Naive thymus-derived CD8-positive, alpha-beta T cell (primary cell): Measurements from ENCODE around the gene DRP2. TPM values are rescaled to one million over a fixed set of nuclear protein-coding genes. Genes with fewer than 3 reads are reported as not detected.

Experiments
- ATAC-seq, 2 donors: fragments of 150-1000 bp; cut with Tn5 transposase in 1 of 2; sonication (Bioruptor Pico), chemical (Tn5 transposase) in 1 of 2; 1 replicate in 1 of 2; 2 replicates in 1 of 2; pipeline ENCODE4 v1.10.0; 2021; ENCODE audit warnings: mild to moderate bottlenecking in 2 of 2, moderate library complexity in 2 of 2
- POLR2A ChIA-PET: fragments of 350-600 bp; sonication (Branson Sonifier 250); formaldehyde crosslinking; loops from one replicate; lab custom pipeline; 2021; ENCODE audit warnings: antibody characterized with exemption; lab: Charles Lee
- DNase-seq, 10 donors: peaks; one replicate each; pipeline versions ENCODE4 v3.0.0 to v3.0.0-alpha.2; 2020 to 2022
- H3K27ac Mint-ChIP-seq, 10 donors: one replicate each; pipeline ENCODE4 v1.8.0; 2020 to 2022; ENCODE audit warnings: mild to moderate bottlenecking in 10 of 10, mixed read lengths in 10 of 10, moderate library complexity in 4 of 10, inconsistent platforms in 1 of 10
- H3K27me3 Mint-ChIP-seq, 5 donors: one replicate each; pipeline ENCODE4 v1.8.0; 2021 to 2022; ENCODE audit warnings: mixed read lengths in 5 of 5
- H3K36me3 Mint-ChIP-seq, 3 donors: one replicate each; pipeline ENCODE4 v1.8.0; 2020 to 2022; ENCODE audit warnings: mixed read lengths in 3 of 3, mild to moderate bottlenecking in 2 of 3, inconsistent platforms in 1 of 3
- H3K4me1 Mint-ChIP-seq, 4 donors: one replicate each; pipeline ENCODE4 v1.8.0; 2021 to 2022; ENCODE audit warnings: mixed read lengths in 4 of 4
- H3K4me3 Mint-ChIP-seq, 10 donors: one replicate each; pipeline ENCODE4 v1.8.0; 2020 to 2022; ENCODE audit warnings: mild to moderate bottlenecking in 10 of 10, mixed read lengths in 10 of 10, moderate library complexity in 6 of 10, inconsistent platforms in 1 of 10
- H3K9me3 Mint-ChIP-seq, 9 donors: one replicate each; pipeline ENCODE4 v1.8.0; 2020 to 2022; ENCODE audit warnings: mixed read lengths in 9 of 9, mild to moderate bottlenecking in 3 of 9, inconsistent platforms in 1 of 9, moderate library complexity in 1 of 9
- polyA plus RNA-seq, 3 donors: library from polyadenylated mRNA; unstranded; fragments of 300-500 nt; fragmentation: Illumina TruSeq; gene quantifications; one replicate each; pipeline ENCODE4 v1.2.3, GENCODE V29; 2021
- total RNA-seq, 8 experiments: library from RNA in 2 of 8; stranded (reverse) in 2 of 8; gene quantifications; one replicate each; pipeline ENCODE4 v1.2.3 and lab custom pipeline; 2021 to 2026

DRP2 gene
- total and polyA plus RNA-seq, 5 experiments from 2014 or later = 0.05 TPM; not detected in 4

DNA sequence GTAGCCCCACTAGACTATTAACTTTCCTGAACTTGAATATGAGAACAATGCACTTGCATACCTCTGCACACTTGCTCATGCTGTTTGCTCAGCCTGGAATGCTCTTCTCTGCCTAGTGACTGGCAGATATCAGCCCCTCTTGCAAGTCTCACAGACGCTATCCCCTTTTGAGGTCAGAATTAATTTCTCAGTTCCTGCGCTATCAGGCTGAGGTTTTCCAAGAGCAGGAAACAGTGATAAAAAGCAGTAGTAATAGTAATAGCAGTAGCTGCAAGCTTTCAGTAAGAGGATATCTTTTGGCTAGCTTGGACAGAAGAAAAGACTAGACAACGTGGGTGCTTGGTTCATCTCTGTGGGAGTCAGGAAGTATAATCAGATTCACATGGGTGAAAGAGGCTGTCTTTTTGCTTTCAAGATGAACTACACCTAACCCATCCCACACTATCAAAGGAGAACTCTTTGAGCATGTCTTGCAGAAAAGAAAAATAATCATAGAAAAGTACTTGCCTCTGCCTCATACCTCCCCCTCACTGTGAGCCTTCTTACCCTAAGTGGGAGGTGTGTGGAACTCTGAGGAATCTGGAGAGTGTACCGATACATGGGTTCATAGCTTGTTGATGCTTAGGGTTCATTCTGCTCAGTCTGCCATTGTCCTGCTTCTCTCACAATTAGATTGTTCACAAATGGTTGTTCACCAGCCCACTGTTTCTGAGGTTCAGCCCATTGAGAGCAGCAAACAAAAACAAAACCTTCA lies 11.3 kb upstream of the DRP2 start:
- POLR2A ChIA-PET = no interaction called here
- Mint-ChIP-seq H3K27ac (peak overlapping the region in 5 of 10 donors; percentile 33 to 90 (median 49)), H3K4me1 (peaks cover 0 to 30% (median 6%) of the 10 kb centered on the region in 4 donors), H3K27me3 (no peaks in the 10 kb centered on the region), H3K36me3 (no peaks in the 10 kb centered on the region), H3K9me3 (no peaks in the 10 kb centered on the region), H3K4me3 (peak overlapping the region in 2 of 10 donors; percentile 18 to 32)
- DNase-seq (no peak), ATAC-seq (no peak)

GRCh38 chrX:101210630-101211029 lies 9.0 kb upstream of the DRP2 start:
- Mint-ChIP-seq H3K36me3 (no peaks in the 10 kb centered on the region), H3K4me3 (no peak overlapping the region), H3K4me1 (peaks cover 0 to 30% (median 6%) of the 10 kb centered on the region in 4 donors), H3K27ac (no peak overlapping the region), H3K27me3 (no peaks in the 10 kb centered on the region), H3K9me3 (peaks cover 0 to 3% (median 0%) of the 10 kb centered on the region in 9 donors)
- POLR2A ChIA-PET = no interaction called here
- ATAC-seq (no peak), DNase-seq (no peak)

- H3K9me3 Mint-ChIP-seq = peaks cover 0 to 3% (median 0%) of the 10 kb centered on the region in 9 donors
- no peaks in the 10 kb centered on the region for H3K27me3 Mint-ChIP-seq
- DNase-seq (peak in 1 of 10 donors; percentile 30), ATAC-seq (no peak)
- H3K4me3 Mint-ChIP-seq = peak overlapping the region in 2 of 10 donors; percentile 22 to 70
- peaks cover 2 to 39% (median 9%) of the 10 kb centered on the region in 4 donors for H3K4me1 Mint-ChIP-seq
- H3K27ac Mint-ChIP-seq = peak overlapping the region in 3 of 10 donors; percentile 65 to 90 (median 74)
- POLR2A ChIA-PET = no interaction called here
- H3K36me3 Mint-ChIP-seq = no peaks in the 10 kb centered on the region
Observed at GRCh38 chrX:101217689-101218088, 1.9 kb upstream of the DRP2 start.

GRCh38 chrX:101219864-101220346 lies 319 bp downstream of the DRP2 start:
- Mint-ChIP-seq H3K4me3 (peak overlapping the region in 3 of 10 donors; percentile 34 to 52 (median 44)), H3K36me3 (no peaks in the 10 kb centered on the region), H3K27ac (peak overlapping the region in 5 of 10 donors; percentile 31 to 95 (median 79)), H3K4me1 (peaks cover 2 to 39% (median 9%) of the 10 kb centered on the region in 4 donors), H3K27me3 (no peaks in the 10 kb centered on the region), H3K9me3 (no peaks in the 10 kb centered on the region)
- POLR2A ChIA-PET = no interaction called here
- DNase-seq (peak in 1 of 10 donors; percentile 11), ATAC-seq (no peak)

GRCh38 chrX:101220662-101221260 lies 1.2 kb downstream of the DRP2 start:
- no peak for DNase-seq
- H3K27me3 Mint-ChIP-seq = no peaks in the 10 kb centered on the region
- ATAC-seq = no peak
- POLR2A ChIA-PET = no interaction called here
- H3K27ac Mint-ChIP-seq = peak overlapping the region in 4 of 10 donors; percentile 32 to 93 (median 79)
- H3K9me3 Mint-ChIP-seq = no peaks in the 10 kb centered on the region
- H3K36me3 Mint-ChIP-seq = no peaks in the 10 kb centered on the region
- peak overlapping the region in 1 of 10 donors; percentile 52 for H3K4me3 Mint-ChIP-seq
- peaks cover 2 to 39% (median 9%) of the 10 kb centered on the region in 4 donors for H3K4me1 Mint-ChIP-seq

DNA sequence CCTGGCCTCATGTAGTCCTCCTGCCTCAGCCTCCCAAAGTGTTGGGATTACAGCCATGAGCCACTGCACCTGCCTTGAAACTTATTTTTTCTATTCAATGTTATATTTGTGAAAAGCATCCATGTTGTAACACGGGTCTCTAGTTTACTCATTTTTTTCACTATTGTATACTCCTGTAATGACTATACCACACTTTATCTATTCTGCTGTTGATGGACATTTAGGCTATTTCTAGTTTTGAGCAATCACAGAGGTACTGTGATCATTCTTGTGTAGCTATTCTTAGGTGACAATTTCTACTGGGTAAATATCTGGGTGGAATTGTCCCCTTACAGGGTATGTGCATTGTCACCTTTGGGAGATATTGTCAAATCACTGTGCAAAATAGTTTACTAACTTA lies 3.6 kb downstream of the DRP2 start:
- Mint-ChIP-seq H3K4me1 (peaks cover 2 to 21% (median 9%) of the 10 kb centered on the region in 4 donors), H3K4me3 (no peak overlapping the region), H3K27ac (no peak overlapping the region), H3K36me3 (no peaks in the 10 kb centered on the region), H3K9me3 (no peaks in the 10 kb centered on the region), H3K27me3 (no peaks in the 10 kb centered on the region)
- POLR2A ChIA-PET = no interaction called here
- DNase-seq = no peak
- no peak for ATAC-seq

GRCh38 chrX:101229170-101229569 lies 9.6 kb downstream of the DRP2 start:
- Mint-ChIP-seq H3K27me3 (no peaks in the 10 kb centered on the region), H3K4me3 (no peak overlapping the region), H3K27ac (no peak overlapping the region), H3K36me3 (no peaks in the 10 kb centered on the region), H3K4me1 (no peaks in the 10 kb centered on the region), H3K9me3 (no peaks in the 10 kb centered on the region)
- DNase-seq = no peak
- ATAC-seq = no peak
- POLR2A ChIA-PET = no interaction called here

- no peaks in the 10 kb centered on the region for H3K27me3 Mint-ChIP-seq
- H3K9me3 Mint-ChIP-seq = no peaks in the 10 kb centered on the region
- H3K4me3 Mint-ChIP-seq = no peak overlapping the region
- no peak for ATAC-seq
- H3K4me1 Mint-ChIP-seq = no peaks in the 10 kb centered on the region
- no peak for DNase-seq
- POLR2A ChIA-PET = no interaction called here
- H3K27ac Mint-ChIP-seq = no peak overlapping the region
- no peaks in the 10 kb centered on the region for H3K36me3 Mint-ChIP-seq
Observed at GRCh38 chrX:101230636-101231035, 11.1 kb downstream of the DRP2 start.

DNA sequence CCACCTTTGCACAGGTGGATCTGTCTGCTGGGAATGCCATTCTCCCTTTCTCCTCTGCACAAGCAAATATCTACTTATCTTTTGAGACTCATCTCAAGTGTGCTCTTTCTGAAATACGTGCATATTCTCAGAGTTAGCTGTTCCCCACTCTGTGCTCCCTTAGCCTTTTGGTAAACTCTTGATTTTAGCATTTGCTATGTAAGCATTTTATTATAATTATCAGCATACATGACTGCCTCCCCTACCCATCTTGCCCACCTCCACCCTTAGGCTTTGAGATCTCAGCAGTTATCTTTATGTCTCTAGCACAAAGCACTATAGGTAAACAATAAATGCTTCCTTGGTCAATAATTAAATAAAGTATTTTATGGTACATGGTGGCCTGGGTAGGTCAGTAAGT lies 11.5 kb downstream of the DRP2 start:
- POLR2A ChIA-PET = no interaction called here
- ATAC-seq (no peak), DNase-seq (no peak)
- no peaks in the 10 kb centered on the region for H3K9me3 Mint-ChIP-seq
- no peaks in the 10 kb centered on the region for H3K36me3 Mint-ChIP-seq
- H3K4me1 Mint-ChIP-seq = no peaks in the 10 kb centered on the region
- no peak overlapping the region for H3K27ac Mint-ChIP-seq
- H3K27me3 Mint-ChIP-seq = no peaks in the 10 kb centered on the region
- no peak overlapping the region for H3K4me3 Mint-ChIP-seq

DNA sequence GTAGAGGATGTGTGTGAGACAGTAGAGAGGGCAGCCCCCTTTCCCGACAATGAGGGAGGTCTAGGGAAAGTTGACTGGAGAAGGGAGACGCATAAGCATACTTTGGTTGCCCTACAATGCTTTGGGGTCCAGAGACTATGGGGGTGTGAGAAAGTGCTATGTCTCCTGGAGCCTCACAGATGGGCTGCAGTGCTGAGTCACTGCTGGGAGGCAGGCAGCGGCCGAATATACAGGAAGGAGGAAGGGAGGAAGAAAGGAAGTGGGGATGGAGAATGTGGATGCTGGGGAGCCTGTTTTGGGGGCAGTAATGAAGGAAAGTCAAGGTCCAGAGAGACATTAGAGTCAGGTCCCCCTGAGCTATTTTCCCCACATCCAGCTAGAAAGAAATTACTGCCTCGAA lies 12.7 kb downstream of the DRP2 start:
- H3K4me1 Mint-ChIP-seq = no peaks in the 10 kb centered on the region
- ATAC-seq (no peak), DNase-seq (no peak)
- no peaks in the 10 kb centered on the region for H3K36me3 Mint-ChIP-seq
- POLR2A ChIA-PET = no interaction called here
- H3K27ac Mint-ChIP-seq = peak overlapping the region in 1 of 10 donors; percentile 66
- H3K4me3 Mint-ChIP-seq = no peak overlapping the region
- no peaks in the 10 kb centered on the region for H3K27me3 Mint-ChIP-seq
- H3K9me3 Mint-ChIP-seq = no peaks in the 10 kb centered on the region

DNA sequence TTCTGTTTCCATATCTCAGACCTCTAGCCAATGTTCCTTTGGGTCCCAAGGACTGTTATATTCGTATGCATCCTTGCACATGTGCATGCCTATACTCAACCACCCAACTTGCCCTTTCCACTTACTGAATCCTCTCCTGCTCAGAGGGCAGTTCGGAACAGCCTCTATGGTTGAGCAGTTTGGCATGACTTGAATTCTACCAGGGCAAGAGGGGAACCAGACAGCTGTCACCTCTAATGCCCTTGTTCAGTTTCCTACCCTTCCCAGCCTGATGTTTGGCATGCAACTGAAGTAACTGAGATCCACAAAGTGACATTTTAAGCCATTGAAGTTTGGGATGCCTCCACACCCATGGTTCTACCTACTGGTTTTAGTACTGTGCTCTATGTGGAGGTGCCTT lies 17.5 kb downstream of the DRP2 start:
- H3K27ac Mint-ChIP-seq = peak overlapping the region in 1 of 10 donors; percentile 27
- H3K36me3 Mint-ChIP-seq = no peaks in the 10 kb centered on the region
- no peak for DNase-seq
- no peaks in the 10 kb centered on the region for H3K27me3 Mint-ChIP-seq
- ATAC-seq = no peak
- POLR2A ChIA-PET = no interaction called here
- H3K4me1 Mint-ChIP-seq = no peaks in the 10 kb centered on the region
- H3K9me3 Mint-ChIP-seq = no peaks in the 10 kb centered on the region
- no peak overlapping the region for H3K4me3 Mint-ChIP-seq

DNA sequence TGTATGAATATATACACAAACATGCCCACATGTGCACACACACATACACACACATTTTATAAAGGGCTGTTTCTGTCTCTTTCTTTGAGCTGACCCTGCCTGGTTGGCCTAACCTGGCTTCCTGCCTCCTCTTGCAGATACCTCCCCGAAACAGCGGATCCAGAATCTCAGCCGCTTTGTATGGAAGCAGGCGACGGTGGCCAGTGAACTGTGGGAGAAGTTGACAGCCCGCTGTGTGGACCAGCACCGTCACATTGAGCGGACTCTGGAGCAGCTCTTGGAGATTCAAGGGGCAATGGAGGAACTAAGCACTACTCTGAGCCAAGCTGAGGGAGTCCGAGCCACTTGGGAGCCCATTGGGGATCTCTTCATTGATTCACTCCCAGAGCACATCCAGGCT lies 21.9 kb downstream of the DRP2 start:
- H3K36me3 Mint-ChIP-seq = no peaks in the 10 kb centered on the region
- DNase-seq = no peak
- no peak overlapping the region for H3K4me3 Mint-ChIP-seq
- H3K27me3 Mint-ChIP-seq = no peaks in the 10 kb centered on the region
- no peaks in the 10 kb centered on the region for H3K4me1 Mint-ChIP-seq
- POLR2A ChIA-PET = no interaction called here
- no peak overlapping the region for H3K27ac Mint-ChIP-seq
- H3K9me3 Mint-ChIP-seq = no peaks in the 10 kb centered on the region
- no peak for ATAC-seq

- ATAC-seq = no peak
- no peaks in the 10 kb centered on the region for H3K27me3 Mint-ChIP-seq
- no peaks in the 10 kb centered on the region for H3K36me3 Mint-ChIP-seq
- no peak overlapping the region for H3K27ac Mint-ChIP-seq
- H3K4me3 Mint-ChIP-seq = no peak overlapping the region
- POLR2A ChIA-PET = no interaction called here
- peaks cover 2 to 25% (median 7%) of the 10 kb centered on the region in 4 donors for H3K4me1 Mint-ChIP-seq
- DNase-seq = no peak
- no peaks in the 10 kb centered on the region for H3K9me3 Mint-ChIP-seq
Observed at GRCh38 chrX:101252634-101253033, 33.0 kb downstream of the DRP2 start.
